ENCODE data around the gene PITX1.
"Not testable (repeated sequence)": the region's sequence is repeated elsewhere in the genome, so short reads cannot be mapped to it uniquely, and the experiment has no call there.

Gene PITX1

DNA sequence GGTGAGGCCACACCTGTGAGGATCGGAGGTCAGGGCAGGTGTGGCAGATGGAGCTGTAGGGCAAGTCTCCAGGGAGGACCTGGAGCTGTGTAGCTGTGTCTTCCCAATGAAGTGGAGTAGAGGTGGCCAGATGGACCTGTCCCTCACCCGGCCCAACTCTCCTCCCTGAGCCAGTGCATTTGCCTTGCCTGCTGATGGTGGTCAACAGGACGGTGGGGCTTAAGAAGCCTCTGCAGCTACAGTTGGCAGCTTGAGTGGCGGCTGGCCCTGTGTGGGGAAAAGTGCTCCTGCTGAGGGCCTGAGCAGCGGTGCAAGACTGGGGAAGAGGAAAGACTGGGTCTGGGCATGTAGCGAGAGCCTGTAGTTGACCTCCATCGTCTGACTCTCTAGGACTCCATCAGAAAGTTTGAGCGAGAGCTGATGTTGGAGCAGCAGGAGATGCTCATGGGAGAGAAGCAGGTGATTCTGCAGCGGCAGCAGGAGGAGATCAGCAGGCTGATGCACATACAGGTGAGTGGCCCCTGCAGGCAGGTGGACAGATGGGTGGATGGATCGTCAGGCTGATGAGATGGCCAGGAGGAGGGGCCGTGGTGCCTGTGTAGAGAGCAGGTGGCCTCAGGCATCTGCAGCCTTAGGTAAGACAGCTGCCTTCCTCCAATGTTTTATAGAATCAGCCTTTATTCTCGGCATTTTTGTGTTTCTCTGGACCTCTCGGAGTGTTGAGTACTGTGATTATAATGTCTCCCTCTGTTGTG is 24.9 kb downstream of the PITX1 start:
- DNase-seq: no peak

DNA sequence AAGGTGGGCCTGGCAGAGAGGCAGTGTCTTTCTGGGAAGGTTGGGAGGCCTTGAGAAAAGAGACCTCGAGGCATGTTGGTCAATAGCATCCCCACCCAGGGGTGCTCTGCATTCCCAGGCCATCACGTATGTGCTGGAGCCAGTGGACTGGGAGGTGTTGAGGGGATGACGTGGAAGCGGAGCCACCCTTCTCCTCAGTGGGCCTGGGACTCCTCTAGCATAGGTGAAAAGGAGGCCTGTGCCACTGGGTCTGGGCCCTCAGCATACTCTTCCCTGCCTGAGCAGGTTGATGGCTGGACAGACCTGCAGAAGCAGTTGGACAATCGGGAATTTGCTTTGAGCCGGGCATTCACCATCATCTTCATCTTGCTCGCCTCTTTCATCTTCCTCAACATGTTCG is 25.5 kb downstream of the PITX1 start:
- DNase-seq: no peak

DNA sequence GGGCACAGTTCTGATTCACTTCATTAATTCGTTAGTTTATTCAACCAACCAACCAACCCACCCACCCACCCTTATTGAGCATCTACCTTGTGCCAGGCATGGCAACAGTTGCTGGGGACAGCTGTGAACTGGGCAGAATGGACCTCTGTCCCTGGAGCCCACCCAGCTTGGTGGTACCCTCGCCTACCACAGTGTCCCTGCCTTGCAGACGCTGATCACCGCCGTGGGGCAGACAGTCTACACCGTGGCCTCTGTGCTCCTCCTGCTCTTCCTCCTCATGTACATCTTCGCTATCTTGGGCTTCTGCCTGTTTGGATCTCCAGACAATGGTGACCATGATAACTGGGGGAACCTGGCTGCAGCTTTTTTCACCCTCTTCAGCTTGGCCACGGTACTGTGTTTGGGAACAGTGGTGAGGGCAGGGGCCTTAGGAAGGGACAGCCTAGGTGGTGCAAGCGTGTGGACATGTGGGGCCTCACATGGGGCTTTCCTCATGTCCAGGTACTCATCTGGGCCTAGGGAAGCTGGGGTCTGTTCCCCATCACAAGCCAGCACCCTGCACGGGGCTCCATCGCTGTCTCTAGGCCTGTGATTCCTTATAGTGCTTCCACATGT is 26.2 kb downstream of the PITX1 start:
- DNase-seq: no peak

- DNase-seq: no peak
These were observed 26.7 kb downstream of the PITX1 start for GRCh38 chr5:135007305-135007704.

- no peak for DNase-seq
These were observed 29.0 kb downstream of the PITX1 start for GRCh38 chr5:135005076-135005475.

GRCh38 chr5:135004376-135004775 is 29.7 kb downstream of the PITX1 start:
- DNase-seq: no peak

DNA sequence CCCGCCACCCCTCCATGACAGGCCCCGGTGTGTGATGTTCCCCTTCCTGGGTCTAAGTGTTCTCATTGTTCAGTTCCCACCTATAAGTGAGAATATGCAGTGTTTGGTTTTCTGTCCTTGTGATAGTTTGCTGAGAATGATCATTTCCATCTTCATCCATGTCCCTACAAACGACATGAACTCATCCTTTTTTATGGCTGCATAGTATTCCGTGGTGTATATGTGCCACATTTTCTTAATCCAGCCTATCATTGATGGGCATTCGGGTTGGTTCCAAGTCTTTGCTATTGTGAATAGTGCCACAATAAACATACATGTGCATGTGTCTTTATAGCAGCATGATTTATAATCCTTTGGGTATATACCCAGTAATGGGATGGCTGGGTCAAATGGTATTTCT is 36.0 kb downstream of the PITX1 start:
- DNase-seq: not testable (repeated sequence)

DNA sequence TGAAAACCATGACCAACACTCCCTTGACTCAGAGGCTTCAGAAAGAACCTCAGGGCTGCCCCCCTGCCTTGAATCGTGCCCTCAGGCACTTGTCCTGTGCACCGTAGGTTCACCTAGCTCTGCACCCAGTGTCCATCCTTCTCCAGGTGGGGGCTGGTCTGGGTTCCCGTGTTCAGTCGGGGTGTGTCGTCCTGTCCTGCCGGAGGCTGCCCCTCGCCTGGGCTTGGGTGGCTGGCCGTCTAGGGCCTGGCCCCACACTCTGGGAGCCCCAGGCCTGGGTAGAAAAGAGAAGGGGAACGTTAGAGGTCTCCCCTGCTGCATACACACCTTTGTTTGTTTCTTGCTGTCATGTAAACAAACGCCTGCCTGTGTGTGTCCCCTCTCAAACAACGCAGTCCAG is 37.0 kb downstream of the PITX1 start:
- no peak for DNase-seq

GRCh38 chr5:134995850-134996402 is 38.1 kb downstream of the PITX1 start:
- DNase-seq: no peak

- no peak for DNase-seq
These were observed 39.4 kb downstream of the PITX1 start for GRCh38 chr5:134994560-134995156.

DNA sequence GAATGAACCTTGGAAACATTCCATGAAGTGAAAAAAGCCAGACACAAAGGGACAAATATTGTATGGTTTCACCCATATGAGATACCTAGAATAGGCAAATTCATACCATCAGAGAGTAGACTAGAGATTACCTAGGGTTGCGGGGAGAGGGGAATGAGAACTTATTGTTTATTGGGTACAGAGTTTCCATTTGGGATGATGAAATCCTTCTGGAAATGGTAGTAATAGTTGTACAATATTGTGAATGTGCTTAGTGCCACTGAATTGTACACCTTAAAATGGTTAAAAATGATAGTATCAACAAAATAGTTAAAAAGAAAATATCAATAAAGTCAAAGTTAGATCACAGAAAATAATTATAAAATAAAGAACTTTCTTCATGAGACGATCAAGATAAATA is 40.9 kb downstream of the PITX1 start:
- no peak for DNase-seq

GRCh38 chr5:134992148-134992547 is 41.9 kb downstream of the PITX1 start:
- DNase-seq: no peak

- DNase-seq: not testable (repeated sequence)
These were observed 43.8 kb downstream of the PITX1 start for GRCh38 chr5:134990183-134990582.

DNA sequence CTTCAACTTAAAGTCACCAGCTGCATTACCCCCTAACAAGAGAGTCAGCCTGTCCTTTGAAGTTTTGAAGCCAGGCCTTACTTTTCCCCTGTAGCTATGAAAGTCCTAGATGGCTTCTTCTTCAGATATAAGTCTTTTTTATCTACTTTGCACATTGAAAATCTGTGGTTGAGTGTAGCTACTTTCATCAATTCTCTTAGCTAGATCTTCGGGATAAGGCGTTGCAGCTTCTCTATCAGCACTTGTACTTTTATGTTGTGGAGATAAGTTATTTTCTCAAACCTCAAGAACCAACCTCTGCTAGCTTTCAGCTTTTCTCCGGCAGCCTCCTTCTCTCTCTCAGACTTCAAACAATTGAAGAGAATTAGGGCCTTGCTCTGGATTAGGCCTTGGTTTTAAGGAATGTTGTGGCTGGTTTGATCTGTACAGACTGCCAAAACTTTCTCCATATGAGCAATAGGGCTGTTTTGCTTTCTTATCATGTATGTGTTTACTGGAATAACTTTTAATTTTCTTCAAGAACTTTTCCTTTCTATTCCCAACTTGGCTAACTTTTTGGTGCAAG is 44.7 kb downstream of the PITX1 start:
- no peak for DNase-seq

GRCh38 chr5:134982230-134982629 is 51.8 kb downstream of the PITX1 start:
- DNase-seq: no peak

GRCh38 chr5:134979416-134979815 is 54.6 kb downstream of the PITX1 start:
- DNase-seq: no peak
